T-helper 2 cell treated with Interferon-gamma antibody and Interleukin-4, amounts not matched to agents 100 ng/mL and 5 ng/mL, for 36 hours (primary cell): ENCODE measurements around the gene ZMYND11. TPM values are rescaled to one million over a fixed set of nuclear protein-coding genes. Genes with fewer than 3 reads are reported as not detected.

Experiments used
- intact Hi-C: fragments of 100-400 bp; cut with micrococcal nuclease; formaldehyde crosslinking; loops from one replicate; pipeline ENCODE4 v1.15.1; 2023
- total RNA-seq: library from RNA; stranded (reverse); gene quantifications from 2 replicates; pipeline ENCODE4 v1.2.3, GENCODE V29; 2022

ZMYND11 gene
- total RNA-seq, 1 donor from 2014 or later, result 39.9 TPM

DNA sequence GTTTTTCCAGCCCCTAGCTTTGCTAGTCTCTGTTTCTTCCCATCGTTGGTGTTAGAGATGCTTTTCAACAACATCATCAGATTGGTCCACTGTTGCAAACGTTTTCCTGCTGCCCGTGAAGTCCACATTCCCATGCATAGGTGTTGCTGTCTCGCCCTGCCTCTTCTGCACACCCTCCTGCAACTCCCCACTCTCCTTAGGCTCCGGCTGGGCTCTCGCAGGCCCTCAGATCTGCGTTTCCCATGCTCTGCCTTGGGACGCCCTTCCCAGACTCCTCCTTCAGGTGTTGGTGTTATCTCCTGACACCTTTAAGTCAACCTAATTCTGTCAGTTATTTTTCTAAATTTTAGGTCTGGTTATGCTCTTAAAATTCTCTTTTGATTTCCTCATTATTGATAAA lies 55.0 kb downstream of the ZMYND11 start:
- intact Hi-C loops, result no loop called here

- intact Hi-C loops, result no loop called here
Measured at GRCh38 chr10:191703-192518, 56.7 kb downstream of the ZMYND11 start.

- intact Hi-C loops, result no loop called here
Measured at GRCh38 chr10:194281-194680, 59.0 kb downstream of the ZMYND11 start.

DNA sequence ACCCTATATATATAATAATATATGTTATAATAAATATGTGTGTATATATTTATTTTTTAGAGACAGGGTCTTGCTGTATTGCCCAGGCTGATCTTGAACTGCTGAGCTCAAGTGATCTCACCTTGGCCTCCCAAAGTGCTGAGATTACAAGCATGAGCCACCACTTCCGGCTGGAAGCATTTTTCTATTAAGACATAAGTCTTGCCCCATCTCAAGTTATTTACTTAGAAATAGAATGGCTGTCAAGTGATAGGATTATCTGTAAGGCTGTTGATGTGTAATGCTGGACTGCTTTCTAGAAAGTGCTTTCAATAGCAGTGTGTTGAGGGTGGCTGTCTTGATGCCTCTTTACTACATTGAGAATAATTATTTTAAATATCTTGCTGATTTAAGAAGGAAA lies 65.2 kb downstream of the ZMYND11 start:
- intact Hi-C loops, result no loop called here

DNA sequence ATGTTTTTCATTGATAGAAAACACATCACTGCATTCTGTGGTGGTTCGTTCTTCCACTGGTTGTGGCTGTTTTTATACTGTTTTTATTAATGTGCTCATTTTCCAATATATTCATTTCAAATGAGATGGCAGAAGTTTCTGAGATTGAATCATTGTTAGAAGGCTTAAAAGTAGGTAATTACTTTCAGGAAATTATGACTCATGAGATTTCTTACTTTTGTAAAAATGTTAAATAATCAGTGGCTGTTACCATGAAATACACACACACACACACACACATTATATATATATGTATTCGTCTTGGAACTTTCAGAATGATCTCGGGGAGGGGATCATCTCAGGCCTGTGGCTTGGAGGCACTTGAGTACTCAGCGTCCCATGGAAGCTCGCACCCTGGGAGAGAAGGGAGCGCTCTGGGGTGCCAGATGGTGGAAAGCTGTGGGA lies 66.1 kb downstream of the ZMYND11 start:
- intact Hi-C loops, result no loop called here

DNA sequence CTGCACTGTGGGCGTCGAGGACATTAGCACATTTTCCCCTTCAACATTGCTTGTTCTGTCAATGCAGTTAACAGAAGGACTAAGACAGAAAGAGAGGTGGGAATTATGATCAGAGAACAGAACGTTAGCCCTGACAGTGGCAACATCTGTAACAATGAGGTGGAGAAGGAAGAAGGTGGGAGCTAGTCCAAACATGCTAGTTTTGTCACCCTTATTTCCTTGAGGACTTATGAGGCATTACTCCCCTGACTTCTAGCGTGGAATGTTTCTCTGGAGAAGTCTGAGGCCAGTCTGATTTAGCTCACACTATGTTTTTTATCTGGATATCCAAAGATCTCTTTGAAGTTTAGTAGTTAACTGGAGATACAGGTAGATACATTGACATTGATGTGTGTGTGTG lies 73.4 kb downstream of the ZMYND11 start:
- intact Hi-C loops, result no loop called here

DNA sequence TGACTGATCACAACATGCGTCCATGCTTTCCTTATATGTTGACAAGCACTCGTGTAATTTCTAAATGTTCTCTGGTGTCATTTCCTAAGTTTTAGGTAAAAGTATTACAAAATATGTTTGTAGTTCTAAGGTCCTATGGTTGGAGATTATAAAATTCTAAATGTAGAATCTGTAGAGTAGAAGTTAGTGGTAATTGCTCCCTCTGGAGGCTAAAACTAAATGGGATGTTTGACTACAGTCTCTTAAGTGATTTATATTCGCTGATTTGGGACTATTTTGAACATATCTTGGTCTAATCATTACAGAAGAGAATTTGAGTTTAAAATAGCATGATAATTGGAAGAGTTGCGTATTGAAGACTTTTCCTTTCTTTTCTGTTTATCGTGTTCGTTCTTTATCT lies 74.1 kb downstream of the ZMYND11 start:
- intact Hi-C loops, result no loop called here

- intact Hi-C loops, result no loop called here
Measured at GRCh38 chr10:210297-210696, 75.0 kb downstream of the ZMYND11 start.

GRCh38 chr10:215444-215843 lies 80.2 kb downstream of the ZMYND11 start:
- intact Hi-C loops, result no loop called here

DNA sequence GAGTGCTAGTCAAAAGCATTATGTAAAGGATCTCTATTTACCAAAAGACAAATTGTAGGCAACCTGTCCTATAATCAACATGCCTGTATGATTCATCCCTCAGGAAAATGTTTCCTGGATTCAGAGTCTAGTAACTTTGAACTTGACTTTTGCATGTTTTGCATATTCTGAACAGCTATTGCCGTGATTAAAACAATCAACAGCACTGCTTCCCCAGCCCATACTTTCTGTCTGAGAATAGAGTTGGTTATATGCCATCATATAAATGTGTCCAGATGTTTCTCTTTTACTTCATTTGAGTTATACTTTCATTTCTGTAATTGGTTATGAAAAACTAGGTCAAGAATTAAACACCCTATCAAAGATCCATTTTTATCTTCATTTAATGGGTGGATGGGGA lies 83.5 kb downstream of the ZMYND11 start:
- intact Hi-C loops, result no loop called here

- intact Hi-C loops, result no loop called here
Measured at GRCh38 chr10:219731-220472, 84.6 kb downstream of the ZMYND11 start.

DNA sequence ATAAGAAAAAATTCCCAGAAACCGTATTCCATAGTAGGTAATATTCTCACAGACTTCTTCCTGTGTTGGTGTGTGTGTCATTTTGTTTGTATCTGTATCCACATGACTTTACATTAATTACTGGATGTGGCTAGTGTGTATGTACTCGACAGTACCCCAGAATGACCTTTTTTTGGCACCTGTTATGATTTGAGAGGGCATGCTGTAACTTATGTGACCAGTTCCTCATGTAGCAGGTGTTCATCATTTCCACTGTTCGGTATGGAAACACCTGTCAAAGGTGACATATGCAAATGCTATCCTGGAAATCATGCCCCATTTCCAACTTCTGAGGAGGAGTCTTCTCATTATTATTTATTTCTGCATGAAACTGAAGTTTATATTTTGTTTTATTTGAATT lies 89.3 kb downstream of the ZMYND11 start:
- intact Hi-C loops, result no loop called here

GRCh38 chr10:226018-226417 lies 90.8 kb downstream of the ZMYND11 start:
- intact Hi-C loops, result no loop called here

- intact Hi-C loops, result no loop called here
Measured at GRCh38 chr10:227014-227413, 91.8 kb downstream of the ZMYND11 start.

DNA sequence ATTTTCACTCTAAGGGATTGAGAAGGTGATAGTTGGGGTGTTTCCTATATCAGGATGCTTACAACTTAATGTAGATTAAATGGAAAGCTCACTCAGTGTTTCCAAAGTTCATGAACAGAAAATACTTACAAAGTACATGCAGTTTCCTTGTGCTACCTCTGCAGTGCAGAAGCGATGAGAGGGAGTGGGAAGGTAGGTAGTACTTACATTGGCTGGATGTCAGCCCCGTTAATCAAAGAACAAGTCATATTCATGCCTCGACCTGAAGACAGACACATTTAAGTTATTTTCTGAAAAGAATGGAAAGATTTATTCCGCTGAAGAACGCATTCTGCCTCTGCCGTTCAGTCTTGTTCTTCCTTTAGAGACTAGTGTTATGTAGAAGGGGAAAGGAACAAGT lies 93.1 kb downstream of the ZMYND11 start:
- intact Hi-C loops, result no loop called here

DNA sequence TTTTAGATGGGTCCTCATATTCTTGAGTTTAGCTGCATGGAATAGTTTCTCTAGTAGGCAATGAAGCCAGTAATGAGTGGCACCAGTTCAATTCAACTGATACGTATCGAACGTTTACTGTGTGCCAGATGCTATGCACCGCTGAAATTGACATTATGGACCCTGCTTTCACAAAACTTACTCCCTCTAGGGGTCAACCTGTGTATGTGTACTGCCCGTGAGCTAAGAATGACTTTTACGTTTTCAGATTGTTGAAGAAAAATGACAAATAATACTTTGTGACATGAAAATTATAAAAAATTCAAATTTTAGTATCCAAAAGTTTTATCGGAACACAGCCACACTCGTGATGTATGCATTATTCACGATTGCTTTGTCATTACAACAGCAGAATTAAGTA lies 95.5 kb downstream of the ZMYND11 start:
- intact Hi-C loops, result no loop called here

DNA sequence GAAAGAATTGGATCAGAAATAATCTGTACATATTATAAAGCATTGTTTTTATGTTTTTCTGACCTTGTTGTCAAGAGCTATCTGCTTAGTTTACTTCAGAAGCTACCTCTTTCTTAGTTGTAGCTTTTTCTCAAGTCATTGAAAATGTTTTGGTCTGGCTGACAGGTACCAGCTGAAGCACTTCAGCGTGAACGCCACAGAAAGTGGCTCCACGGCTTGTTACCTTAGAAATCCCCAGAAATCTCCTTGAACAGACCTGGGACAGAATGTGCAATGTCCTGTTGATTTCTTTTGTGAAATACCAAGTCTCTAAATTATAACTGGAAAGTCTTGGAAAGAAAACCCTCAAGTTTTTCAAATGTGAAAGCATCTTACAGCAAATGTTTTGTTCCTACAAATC lies 96.8 kb downstream of the ZMYND11 start:
- intact Hi-C loops, result no loop called here

GRCh38 chr10:232878-233277 lies 97.6 kb downstream of the ZMYND11 start:
- intact Hi-C loops, result no loop called here

DNA sequence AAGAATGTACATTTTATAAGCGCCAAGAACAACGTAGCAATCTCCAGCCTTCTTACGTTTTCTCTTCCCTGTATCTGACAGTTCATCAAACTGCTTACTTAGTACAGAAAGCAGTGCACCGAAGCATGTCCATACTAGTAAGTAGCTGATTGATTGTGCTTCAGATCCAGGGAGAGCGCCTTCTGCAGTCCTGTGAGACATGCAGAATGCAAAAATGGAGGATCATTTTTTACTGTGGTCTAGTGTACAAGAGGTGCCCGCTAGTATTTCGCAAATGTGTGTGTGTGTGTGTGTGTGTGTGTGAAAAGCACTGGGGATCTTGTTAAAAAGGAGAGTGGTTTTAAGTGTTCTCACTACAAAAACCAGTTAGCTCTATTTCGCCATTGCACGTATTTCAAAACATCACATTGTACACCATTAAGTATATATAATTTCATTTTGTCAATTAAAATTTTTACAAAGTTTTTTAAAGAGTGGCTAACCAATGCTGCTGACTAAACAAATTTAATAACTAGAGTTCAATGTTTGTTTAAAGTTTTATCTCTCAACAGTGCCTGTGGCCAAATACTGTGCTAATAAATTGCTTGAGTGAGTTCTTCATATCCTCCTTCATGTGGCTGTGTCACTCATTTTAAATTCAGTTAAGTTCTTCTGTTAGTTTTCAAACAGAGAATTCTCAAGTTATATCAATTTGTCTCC lies 99.6 kb downstream of the ZMYND11 start:
- intact Hi-C loops, result no loop called here

- intact Hi-C loops, result no loop called here
Measured at GRCh38 chr10:235915-236314, 100.7 kb downstream of the ZMYND11 start.

DNA sequence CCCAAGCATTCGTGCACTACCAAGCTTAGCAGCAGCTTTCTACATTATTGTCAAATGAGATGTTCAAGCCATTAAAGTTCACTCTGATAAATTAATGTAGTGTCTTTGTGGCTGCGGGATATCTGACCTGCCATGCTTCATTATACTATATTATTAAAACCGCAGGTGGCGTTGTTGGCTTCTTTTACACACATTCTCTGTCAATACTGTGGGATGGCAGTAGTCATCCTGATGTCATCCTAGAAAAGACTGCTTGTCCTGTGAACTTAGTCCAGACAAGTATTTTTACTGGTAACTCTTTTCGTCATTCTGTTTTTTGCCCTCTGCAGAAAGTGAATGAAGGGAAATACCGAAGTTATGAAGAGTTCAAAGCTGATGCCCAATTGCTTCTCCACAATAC lies 103.9 kb downstream of the ZMYND11 start:
- intact Hi-C loops, result no loop called here

DNA sequence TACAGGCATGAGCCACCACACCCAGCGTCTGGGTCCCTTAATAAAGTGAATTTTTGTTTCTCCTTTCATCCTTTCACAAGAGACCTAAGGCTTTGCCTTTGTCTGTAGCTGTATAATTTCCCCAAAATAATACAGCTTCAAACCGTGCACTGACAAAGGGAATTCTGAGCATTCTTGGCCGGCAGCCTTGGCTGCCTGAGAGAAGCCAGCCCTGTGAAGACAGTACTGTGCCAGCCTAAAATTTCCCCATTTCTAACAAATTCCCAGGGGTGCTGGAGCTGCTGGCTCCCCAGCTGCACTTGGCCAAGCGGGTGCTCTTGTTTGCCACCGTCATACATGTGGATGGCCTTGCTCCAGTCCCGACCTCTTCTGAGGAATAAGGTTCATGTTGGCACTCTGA lies 106.2 kb downstream of the ZMYND11 start:
- intact Hi-C loops, result no loop called here
